NCI-H2029 (cell line): Measurements from ENCODE around the gene KLHL5.
A peak's percentile ranks its signal among the peaks of the same experiment; 100 is the strongest.
"Not testable (repeated sequence)": the region's sequence is repeated elsewhere in the genome, so short reads cannot be mapped to it uniquely, and the experiment has no call there.

Experiments used
- DNase-seq: peaks from one replicate; lab custom pipeline; 2025; lab: John Stamatoyannopoulos, UW

Gene KLHL5, protein sequence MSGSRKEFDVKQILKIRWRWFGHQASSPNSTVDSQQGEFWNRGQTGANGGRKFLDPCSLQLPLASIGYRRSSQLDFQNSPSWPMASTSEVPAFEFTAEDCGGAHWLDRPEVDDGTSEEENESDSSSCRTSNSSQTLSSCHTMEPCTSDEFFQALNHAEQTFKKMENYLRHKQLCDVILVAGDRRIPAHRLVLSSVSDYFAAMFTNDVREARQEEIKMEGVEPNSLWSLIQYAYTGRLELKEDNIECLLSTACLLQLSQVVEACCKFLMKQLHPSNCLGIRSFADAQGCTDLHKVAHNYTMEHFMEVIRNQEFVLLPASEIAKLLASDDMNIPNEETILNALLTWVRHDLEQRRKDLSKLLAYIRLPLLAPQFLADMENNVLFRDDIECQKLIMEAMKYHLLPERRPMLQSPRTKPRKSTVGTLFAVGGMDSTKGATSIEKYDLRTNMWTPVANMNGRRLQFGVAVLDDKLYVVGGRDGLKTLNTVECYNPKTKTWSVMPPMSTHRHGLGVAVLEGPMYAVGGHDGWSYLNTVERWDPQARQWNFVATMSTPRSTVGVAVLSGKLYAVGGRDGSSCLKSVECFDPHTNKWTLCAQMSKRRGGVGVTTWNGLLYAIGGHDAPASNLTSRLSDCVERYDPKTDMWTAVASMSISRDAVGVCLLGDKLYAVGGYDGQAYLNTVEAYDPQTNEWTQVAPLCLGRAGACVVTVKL

DNA sequence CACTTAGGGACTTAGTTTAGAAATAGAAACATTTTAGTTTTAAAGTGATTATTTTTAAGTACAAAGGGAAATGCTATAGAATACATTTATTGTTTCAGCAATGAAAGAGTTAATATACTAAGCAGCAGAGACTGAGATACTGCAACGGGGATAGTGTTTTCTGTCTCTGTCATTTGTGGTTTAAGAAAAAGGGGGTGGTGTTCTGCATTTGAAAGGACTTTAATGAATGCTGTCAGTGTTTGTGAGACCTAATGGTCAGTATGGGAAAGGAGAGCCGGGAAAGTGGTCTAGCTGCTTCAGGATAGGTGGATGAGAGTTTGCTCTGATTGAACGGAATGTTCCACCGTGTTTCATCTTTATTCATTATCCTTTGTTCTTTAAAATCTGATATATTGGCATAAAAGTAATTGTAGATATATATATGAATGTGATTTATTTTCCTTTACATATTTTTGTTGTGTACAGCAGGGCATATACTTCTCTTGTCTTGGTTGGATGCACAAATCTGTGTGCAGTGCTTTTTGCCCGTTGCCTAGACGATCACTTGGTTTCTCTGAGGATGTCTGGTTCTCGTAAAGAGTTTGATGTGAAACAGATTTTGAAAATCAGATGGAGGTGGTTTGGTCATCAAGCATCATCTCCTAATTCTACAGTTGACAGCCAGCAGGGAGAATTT, at the start of gene KLHL5:
Gene KLHL5, plus strand, starts transcription at position 139 of the 676 bp plus-strand sequence. Its CDS starts 421 bp downstream, at position 560.
- no peak for DNase-seq

DNA sequence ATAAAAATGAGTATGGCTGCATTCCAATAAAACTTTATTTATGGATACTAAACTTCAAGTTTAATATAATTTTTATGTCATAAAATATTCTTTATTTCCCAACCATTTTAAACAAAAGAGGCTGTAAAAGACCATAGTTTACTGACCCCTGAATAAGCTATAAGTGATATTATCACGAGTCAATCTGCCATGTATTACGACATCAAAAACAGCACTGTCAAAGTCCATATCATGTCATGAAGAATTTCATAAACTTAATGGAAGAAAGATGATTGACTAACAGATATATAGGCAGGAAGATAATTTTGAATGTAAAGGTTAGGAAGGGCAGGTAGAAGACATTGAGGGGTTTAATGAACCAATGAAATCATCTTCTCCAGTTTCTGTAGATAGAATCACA, 48.0 kb upstream of the KLHL5 start:
- no peak for DNase-seq

DNA sequence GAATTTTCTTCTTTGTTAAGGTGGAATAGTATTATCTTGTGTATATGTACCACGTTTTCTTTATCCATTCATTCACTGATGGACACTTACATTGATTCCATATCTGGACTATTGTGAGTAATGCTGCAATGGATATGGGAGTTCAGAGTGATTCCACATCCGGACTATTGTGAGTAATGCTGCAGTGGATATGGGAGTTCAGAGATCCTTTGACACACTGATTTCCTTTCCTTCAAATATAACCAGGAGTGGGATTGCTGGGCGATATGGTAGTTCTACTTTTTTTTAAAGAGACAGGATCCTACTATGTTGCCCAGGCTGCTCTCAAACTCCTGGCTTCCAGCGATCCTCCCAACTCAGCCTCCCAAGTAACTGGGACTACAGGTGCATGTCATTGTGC, 41.9 kb upstream of the KLHL5 start:
- DNase-seq = no peak

DNA sequence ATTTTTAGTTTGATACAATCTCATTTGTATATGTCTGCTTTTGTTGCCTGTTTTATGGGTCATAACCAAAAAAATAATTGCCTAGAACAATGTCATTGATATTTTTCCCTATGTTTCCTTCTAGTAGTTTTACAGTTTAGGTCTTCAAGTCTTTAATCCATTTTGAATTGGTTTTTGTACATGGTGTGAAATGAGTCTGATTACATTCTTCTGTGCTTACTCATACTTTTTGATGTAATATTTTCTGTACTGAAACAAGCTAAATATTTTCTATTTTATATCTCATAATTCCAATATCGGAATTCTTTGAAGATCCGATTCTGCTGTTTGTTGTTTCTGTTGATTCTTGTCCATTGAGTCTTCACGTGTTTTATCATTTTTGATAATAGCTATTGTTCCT, 40.4 kb upstream of the KLHL5 start:
- DNase-seq = no peak

DNA sequence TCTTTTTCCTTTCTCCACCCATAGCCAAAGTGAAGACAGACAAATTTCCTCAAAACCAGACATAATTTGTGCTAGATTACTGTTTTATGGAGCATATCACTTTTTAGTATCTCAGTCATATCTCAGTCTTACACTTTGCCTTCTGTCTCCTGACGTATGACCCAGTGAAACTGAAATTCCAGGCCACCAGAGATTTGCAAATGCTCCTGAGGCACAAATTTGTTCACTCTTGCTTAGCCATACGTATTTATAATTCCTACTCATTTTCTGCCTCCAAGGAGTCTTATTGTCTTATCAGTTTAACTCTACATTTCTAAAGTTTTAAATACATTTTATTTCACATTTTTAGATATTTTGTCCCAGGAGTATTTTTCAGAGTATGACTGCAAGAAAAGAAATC, 39.8 kb upstream of the KLHL5 start:
- no peak for DNase-seq

DNA sequence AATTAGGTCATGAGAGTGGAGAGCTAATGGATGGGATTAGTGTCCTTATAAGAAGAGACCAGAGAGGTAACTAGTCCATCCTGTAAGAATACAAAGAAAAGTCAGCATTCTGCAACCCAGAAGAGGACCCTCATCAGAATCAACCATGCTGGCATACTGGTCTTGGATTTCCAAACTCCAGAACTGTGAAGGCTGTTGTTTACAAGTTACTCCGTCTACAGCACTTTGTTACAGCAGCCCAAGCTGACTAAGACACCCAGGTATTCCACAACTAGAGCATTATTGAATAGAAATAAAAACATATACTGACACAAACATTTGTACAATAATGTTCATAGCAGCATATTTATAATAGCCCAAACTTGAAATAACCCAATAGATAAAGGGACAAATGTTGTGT, 39.0 kb upstream of the KLHL5 start:
- DNase-seq = no peak

DNA sequence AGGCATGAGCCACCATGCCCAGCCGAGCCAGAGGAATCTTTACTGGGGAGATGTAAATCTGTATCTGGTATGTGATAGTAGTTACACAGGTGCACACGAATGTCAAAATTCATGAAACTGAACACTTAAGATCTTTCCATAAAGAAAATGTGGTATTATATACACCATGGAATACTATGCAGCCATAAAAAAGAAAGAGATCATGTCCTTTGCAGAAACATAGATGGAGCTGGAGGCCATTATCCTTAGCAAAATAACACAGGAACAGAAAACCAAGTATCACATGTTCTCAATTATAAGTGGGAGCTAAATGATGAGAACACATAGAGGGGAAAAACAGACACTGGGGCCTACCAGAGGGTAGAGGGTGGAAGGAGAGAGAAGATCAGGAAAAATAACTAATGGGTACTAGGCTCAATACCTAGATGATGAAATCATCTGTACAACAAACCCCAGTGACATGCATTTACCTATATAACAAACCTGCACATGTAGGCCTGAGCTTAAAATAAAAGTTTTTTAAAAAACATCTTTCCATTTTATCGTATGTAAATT, 37.6 kb upstream of the KLHL5 start:
- no peak for DNase-seq

DNA sequence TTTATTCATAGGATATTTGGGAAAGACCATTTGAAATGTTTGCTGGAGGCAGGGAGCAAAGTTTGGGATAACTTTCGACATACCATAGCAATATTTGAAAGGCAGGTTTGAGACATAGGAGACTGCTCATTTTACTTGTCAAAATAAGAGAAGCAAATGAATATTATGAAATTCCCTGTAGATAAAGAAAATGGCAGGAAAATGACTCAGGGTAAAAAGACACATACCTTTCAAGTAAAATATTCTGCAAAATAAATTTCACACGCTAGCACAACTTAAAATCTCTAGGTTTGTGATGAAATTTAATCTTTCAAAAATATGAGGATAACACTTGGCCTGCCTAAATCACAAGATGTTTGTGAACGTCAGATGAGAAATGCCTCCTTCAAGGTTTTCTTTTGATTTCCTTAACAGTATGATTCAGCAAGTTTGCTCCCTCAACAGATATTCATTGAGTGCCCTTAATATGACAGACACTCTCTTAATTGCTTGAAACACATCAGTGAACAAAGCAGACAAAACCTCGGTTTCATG, 36.4 kb upstream of the KLHL5 start:
- DNase-seq = no peak

DNA sequence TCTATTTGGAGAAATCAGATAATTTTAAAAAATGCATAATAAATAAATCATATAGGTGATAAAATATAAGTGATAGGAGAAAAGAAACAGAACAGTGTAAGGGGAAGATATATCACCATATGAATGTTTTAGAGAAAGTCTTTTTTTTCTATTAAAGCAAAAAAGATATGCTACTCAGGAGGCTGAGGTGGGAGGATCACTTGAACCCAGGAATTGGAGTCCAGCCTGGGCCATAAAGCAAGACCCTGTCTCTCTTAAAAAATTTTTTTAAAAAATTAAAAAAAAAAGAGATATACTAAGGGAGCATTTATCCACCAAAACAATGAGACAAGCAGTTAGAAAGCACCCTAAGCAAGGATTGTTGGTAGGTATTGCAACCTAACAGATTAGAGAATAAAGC, 35.9 kb upstream of the KLHL5 start:
- no peak for DNase-seq

DNA sequence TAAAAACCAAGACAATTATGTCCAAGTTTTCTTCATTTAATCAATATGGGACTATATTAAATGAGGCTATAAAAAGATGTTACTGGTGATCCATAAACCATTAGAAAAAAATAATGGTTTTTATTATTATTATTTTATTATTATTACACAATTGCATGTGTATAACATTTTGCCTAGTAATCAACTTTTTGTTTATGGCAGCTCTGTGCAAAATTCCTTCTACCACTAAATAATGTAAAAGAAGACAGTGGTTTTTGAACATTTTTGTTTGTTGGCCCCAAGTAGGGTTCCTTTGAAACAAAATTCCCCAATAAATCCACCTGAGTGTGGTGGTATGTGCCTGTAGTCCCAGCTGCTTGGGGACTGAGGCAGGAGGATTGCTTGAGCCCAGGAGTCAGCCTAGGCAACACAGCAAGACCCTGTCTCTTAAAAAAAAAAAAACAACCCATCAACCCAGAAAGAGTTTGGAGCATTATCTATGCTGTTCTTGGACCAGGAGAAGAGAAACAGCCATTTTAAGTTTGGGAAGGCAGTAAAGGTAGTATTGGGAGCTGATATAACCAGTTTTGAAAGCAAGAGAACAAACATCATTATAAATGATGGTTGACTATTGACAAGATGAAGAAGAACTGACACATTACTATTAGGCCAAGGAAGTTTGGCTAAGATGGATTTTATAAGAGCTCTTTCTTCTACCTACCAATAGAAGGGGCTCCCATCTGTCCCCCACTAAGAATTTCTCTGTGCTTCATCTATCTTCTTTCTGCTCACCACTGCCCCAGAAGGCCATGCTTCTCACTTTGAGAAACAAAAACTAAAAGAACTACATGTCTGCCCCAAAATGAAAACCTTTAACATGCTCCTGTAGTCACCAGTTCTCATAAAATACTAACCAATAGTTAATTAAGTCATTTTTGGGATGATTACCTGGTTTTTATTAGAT, 32.0 kb upstream of the KLHL5 start:
- no peak for DNase-seq

DNA sequence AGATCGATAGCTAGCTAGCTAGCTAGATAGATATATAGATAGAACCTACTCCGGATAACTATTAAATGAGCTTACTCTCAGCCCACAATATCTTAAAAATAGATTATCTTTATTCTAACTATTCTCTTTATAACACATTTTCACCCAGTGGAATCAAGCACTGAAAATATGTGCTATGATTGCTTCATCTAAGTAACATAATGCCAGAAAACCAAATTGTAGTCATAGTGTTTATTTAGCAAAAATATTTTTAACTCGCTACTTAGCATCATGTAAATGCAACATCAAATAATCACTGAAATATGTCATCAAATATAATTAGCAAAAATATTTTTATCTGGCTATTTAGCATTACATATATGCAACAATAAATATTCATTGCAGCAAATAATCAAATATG, 31.3 kb upstream of the KLHL5 start:
- no peak for DNase-seq

DNA sequence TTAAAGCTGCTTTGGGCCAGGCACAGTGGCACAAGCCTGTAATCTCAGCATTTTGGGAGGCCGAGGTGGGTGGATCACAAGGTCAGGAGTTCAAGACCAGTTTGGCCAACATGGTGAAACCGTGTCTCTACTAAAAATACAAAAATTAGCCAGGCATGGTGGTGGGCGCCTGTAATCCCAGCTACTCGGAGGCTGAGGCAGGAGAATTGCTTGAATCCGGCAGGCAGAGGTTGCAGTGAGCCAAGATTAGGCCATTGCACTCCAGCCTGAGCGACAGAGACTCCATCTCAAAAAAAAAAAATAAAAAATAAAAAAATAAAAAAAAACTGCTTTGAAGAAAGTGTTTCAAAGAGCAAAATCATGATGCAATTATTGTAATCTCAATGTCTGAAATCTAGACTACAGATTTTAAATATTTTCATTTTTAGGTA, 30.4 kb upstream of the KLHL5 start:
- not testable (repeated sequence) for DNase-seq

DNA sequence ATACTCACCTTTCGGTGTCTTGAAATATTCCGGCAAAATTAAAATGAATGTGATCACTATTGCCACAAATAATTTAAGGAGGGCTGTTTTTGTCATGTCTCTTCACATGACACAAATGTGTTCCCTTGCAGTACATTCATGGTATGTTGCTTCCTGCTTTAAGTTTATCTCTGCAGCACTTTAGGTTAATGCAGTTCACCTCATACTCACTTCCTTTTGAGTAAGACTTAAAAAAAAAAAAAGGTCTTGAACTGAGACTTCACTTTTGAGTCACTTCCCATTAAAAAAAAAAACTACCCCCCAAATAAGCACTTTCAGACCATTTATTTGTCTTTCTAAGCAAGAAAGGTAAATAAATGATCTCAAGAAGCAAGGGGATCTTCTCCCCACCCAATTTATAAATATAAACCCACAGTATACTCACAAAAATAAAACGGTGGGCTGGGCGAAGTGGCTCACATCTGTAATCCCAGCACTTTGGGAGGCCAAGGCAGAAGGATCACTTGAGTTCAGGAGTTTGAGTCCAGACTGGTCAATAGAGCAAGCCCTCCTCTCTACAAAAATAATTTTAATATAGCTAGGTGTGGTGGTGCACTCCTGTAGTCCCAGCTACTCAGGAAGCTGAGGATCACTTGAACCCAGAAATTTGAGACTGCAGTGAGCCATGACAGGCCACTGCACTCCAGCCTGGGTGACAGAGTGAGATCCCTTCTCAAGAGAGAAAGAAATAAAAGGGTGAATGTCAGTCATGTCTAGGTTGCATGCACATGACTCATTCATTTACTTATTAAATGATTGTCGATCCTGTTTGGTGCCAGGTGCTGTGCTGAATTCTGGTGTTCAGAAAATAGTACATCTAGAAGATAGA, 29.6 kb upstream of the KLHL5 start, which contains the start of gene TMEM156:
Gene TMEM156, minus strand, starts transcription at position 192 of the 868 bp plus-strand sequence. Its CDS starts 96 bp downstream, at position 96.
- peak; percentile 42 for DNase-seq

DNA sequence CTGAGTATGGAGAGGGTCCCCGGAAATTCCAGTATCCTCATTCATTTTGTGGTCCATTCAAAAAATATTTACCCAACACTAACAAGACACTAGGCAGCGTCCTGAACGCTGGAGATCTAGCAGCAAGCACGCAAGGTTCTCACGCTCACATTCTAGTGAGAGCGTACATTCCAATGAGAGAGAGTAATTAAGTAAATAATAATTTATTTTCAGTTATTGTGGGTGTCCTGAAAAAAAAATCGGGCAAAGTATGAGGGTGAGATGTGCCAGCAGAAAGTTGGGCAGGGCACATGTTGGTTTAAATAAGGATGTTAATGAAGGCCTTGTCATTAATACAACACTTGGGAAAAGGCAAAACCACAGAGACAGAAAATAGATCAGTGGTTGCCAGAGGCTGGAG, 25.9 kb upstream of the KLHL5 start:
- no peak for DNase-seq

DNA sequence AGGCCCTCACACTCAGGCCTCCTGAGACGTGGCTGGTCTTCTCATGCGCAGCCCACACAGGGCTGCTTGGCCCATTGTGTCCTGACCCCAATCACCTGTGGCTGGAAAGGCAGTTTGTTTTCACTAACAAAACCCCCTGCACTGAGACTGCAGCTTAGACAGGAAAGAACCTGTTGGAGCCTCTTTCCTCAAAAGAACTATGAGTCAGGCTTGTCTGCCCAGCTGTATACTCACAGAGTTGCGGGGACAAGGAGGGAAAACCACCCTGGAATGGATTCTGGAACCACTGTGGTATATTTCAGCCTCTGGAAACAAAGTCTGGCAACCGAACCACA, 24.6 kb upstream of the KLHL5 start:
- no peak for DNase-seq

DNA sequence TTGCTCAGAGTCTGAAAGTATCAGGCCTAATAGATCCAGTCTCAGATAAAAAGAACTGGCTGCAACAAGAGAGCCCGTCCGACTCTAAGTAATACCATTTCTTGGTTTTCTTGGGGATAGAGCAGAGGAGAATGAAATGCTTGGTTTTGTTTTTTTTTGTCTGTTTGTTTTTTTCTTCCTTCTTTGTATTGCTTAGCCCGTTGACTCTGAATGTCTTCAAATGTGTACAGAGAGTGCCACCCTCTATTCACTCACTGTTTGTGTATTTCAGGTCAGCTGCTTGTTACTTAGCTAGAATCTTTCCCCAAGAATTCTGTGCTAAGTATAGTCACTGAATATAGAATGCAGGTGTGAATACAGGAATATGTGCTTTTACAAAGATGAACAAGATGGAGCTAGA, 24.1 kb upstream of the KLHL5 start:
- DNase-seq = no peak

DNA sequence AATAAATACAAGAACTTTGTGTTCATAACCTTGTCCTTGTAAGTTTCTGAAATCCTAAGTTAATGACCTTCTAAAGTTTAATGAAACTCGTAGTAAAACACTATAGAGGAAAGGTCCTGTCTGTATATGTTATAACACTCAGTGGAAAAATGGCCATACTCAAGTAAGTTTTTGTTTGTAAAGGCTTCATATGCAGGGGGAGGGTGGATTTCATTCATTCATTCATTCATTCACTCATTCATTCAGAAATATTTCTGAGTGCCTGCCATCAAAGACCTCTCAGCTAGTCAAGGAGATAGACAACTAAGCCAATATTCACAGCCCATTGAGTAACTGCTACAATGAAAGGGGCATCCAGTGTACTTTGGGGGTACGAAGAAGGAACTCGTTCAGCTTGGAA, 22.9 kb upstream of the KLHL5 start:
- DNase-seq = no peak

DNA sequence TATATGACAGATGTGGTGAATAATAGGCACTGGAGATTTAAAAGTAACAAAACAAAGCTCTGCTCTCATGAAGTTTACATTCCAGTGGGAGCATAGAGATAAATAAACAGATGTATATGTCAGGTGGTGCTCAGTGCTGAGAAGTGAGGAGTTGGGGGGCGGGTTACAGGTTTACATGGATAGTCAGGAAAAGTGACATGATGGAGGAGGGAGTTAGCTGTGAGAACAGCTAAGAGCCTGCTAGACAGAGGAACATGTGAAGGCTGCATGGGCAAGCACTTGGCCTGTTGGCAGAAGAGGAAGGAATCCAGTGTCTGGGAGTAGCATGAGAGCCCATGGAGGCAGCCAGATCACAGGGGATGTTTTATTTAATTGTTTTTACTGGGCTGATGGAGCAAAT, 19.7 kb upstream of the KLHL5 start:
- no peak for DNase-seq

DNA sequence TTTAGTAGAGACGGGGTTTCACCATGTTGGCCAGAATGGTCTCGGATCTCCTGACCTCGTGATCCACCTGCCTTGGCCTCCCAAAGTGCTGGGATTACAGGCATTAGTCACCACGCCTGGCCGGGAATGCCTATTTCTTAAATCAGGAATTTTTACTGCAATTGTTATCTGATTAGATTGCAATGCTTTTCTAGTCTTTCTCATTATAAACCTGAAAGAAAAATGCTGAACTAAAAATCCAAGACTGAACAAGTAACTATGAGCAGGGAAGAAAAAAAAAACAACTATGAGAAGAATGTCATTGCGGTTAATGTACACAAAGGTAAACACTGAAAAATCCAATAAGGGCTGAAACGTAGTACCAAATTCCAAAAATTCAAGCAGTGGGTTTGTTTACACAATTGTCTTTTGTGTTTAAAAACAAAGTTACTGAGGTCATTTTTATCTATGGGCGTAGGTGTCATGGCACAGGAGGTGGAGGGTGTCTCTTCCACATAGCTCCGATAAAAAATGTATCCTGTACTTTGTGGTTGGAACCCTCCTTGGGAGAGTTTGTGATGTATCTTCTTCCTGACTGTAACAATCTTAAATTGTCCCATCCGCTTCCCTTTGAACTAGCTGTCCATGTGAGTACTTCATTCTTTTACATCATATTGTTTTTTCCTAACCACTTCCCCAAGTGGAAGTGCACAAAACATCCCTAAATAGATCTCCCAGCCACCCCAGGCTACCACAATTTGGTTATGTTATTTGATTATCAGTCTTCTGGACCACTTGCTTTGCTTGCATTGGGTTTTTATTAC, 18.8 kb upstream of the KLHL5 start:
- DNase-seq = no peak
